GM18861 (cell line): ENCODE data around the gene CCNG1.

Experiments
- ATAC-seq: cut with Tn5 transposase; IDR thresholded peaks from one replicate; pipeline ENCODE4 v1.9.1; 2021; ENCODE audit not compliant: unreplicated experiment

CCNG1 gene

GRCh38 chr5:163489055-163489744, 51.8 kb downstream of the CCNG1 start:
- no peak for ATAC-seq

GRCh38 chr5:163489745-163490075, 52.3 kb downstream of the CCNG1 start:
- no peak for ATAC-seq
